ENCODE results near the gene SEC16B.

DNA sequence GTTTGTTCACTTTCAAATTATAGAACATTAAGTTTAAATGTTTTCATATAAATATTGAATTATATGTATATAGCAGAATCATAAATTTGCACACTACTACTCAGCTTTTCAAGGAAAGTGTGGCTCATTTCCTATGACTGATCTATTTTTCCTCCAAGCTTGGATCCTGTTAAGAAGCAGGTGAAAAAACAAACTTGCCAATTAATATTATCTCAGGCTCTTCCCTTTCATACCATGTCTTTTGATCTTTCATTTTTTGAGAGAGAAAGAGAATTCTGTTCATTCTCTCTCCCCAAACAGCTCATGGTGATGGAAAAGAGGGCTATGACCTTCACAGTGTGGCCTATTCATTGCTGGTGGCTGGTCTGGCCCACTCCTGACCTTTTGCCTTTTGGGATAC is 43.7 kb downstream of the SEC16B start:
- TF ChIP-seq, protein P1, sequence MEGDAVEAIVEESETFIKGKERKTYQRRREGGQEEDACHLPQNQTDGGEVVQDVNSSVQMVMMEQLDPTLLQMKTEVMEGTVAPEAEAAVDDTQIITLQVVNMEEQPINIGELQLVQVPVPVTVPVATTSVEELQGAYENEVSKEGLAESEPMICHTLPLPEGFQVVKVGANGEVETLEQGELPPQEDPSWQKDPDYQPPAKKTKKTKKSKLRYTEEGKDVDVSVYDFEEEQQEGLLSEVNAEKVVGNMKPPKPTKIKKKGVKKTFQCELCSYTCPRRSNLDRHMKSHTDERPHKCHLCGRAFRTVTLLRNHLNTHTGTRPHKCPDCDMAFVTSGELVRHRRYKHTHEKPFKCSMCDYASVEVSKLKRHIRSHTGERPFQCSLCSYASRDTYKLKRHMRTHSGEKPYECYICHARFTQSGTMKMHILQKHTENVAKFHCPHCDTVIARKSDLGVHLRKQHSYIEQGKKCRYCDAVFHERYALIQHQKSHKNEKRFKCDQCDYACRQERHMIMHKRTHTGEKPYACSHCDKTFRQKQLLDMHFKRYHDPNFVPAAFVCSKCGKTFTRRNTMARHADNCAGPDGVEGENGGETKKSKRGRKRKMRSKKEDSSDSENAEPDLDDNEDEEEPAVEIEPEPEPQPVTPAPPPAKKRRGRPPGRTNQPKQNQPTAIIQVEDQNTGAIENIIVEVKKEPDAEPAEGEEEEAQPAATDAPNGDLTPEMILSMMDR (IDR thresholded peaks at IDR 0.05): no peak
- TF ChIP-seq POLR2AphosphoS5 (IDR thresholded peaks at IDR 0.05; ENCODE audit: insufficient read depth in 1 of 2, low read depth in 1 of 2) (no peak), POLR2A (IDR thresholded peaks at IDR 0.05) (no peak)
